DMS 273 (cell line): ENCODE results near the gene SNN.

Experiments
- DNase-seq: peaks from one replicate; lab custom pipeline; 2025; ENCODE audit not compliant: unreplicated experiment; lab: John Stamatoyannopoulos, UW

The SNN gene

GRCh38 chr16:11677959-11678881 lies 10.0 kb downstream of the SNN start:
- DNase-seq: no peak

GRCh38 chr16:11679250-11679649 lies 11.0 kb downstream of the SNN start:
- peak; percentile 24 for DNase-seq

- peak; percentile 31 for DNase-seq
Observed at GRCh38 chr16:11679941-11680911, 12.0 kb downstream of the SNN start.

GRCh38 chr16:11681556-11681955 lies 13.3 kb downstream of the SNN start:
- no peak for DNase-seq

- DNase-seq: peak; percentile 92
Observed at GRCh38 chr16:11681976-11682654, 13.9 kb downstream of the SNN start.

- peak; percentile 74 for DNase-seq
Observed at GRCh38 chr16:11682655-11683096, 14.4 kb downstream of the SNN start.

GRCh38 chr16:11683145-11683544 lies 14.9 kb downstream of the SNN start:
- peak; percentile 40 for DNase-seq

- DNase-seq: no peak
Observed at GRCh38 chr16:11684231-11685025, 16.2 kb downstream of the SNN start.

GRCh38 chr16:11685844-11686618 lies 17.8 kb downstream of the SNN start:
- no peak for DNase-seq

- DNase-seq: peak; percentile 29
Observed at GRCh38 chr16:11686713-11687380, 18.6 kb downstream of the SNN start.

- DNase-seq: peak; percentile 92
Observed at GRCh38 chr16:11687601-11688519, 19.6 kb downstream of the SNN start.

GRCh38 chr16:11688520-11688886 lies 20.2 kb downstream of the SNN start:
- peak; percentile 53 for DNase-seq

- no peak for DNase-seq
Observed at GRCh38 chr16:11689031-11689840, 21.0 kb downstream of the SNN start.

GRCh38 chr16:11691235-11691634 lies 23.0 kb downstream of the SNN start:
- no peak for DNase-seq

- no peak for DNase-seq
Observed at GRCh38 chr16:11691771-11692170, 23.5 kb downstream of the SNN start.

- DNase-seq: no peak
Observed at GRCh38 chr16:11692171-11692570, 23.9 kb downstream of the SNN start.

- peak; percentile 66 for DNase-seq
Observed at GRCh38 chr16:11692651-11693050, 24.4 kb downstream of the SNN start.
